Measurements from ENCODE around the gene LRPAP1. TPM values are rescaled to one million over a fixed set of nuclear protein-coding genes. Genes with fewer than 3 reads are reported as not detected.

The LRPAP1 gene
- 103 to 138 TPM (median 129 TPM) in 5 replicates for total RNA-seq (2022; extraction: Qiagen RNA extraction; ENCODE audit: low read depth)

GRCh38 chr4:3531879-3532750 is at the start of gene LRPAP1:
Gene LRPAP1, minus strand, starts transcription at chr4:3532422. Its CDS starts 10 bp downstream, at chr4:3532412.

GRCh38 chr4:3462790-3463415 is 69.3 kb downstream of the LRPAP1 start, which contains the start of gene DOK7:
Gene DOK7, plus strand, starts transcription at chr4:3463306. Its CDS starts 70 bp downstream, at chr4:3463376.

Other genes starting within 250 kb of the LRPAP1 start
- gene RGS12, start 239.4 kb downstream of the LRPAP1 start, total RNA-seq (2022; extraction: Qiagen RNA extraction; ENCODE audit: low read depth) = 7.3 to 14.7 TPM (median 12.0 TPM) in 5 replicates
- 0.12 to 0.15 TPM (median 0.13 TPM) in 4 of 5 replicates, not detected in the other for gene HGFAC, start 90.5 kb downstream of the LRPAP1 start, total RNA-seq (2022; extraction: Qiagen RNA extraction; ENCODE audit: low read depth)
- 0.12 to 0.85 TPM (median 0.41 TPM) in 5 replicates for gene DOK7, start 69.1 kb downstream of the LRPAP1 start, total RNA-seq (2022; extraction: Qiagen RNA extraction; ENCODE audit: low read depth)
- gene ADRA2C, start 234.0 kb upstream of the LRPAP1 start, total RNA-seq (2022; extraction: Qiagen RNA extraction; ENCODE audit: low read depth) = 5.9 to 15.9 TPM (median 11.4 TPM) in 5 replicates